SK-N-SH treated with all-trans-retinoic acid at 6 μM for 48 hours (cell line): ENCODE data around the gene GGN.

Source experiments
- ATAC-seq: fragments of 200-7000 bp; cut with Tn5 transposase; 3 replicates; pipeline ENCODE4 v1.9.1; 2020; ENCODE audit warnings: mild to moderate bottlenecking, moderate library complexity
- ARNTL ChIP-seq: fragments of 450-650 bp; formaldehyde crosslinking; IDR thresholded peaks from 2 replicates; pipeline ENCODE4 v1.5.0; 2020; ENCODE audit warnings: low read depth, mild to moderate bottlenecking, moderate library complexity, borderline replicate concordance
- BACH2 ChIP-seq: fragments of 250-450 bp; sonication (Bioruptor Pico); IDR thresholded peaks from 2 replicates; pipeline ENCODE4 v1.9.0; 2021; ENCODE audit warnings: mild to moderate bottlenecking, borderline replicate concordance
- CSDC2 ChIP-seq: fragments of 250-450 bp; sonication (Bioruptor Pico); IDR thresholded peaks from 2 replicates; pipeline ENCODE4 v1.5.0; 2020; ENCODE audit warnings: mild to moderate bottlenecking, moderate library complexity
- CSRNP3 ChIP-seq: fragments of 250-450 bp; sonication (Bioruptor Pico); IDR thresholded peaks from 2 replicates; pipeline ENCODE4 v1.5.1; 2021; ENCODE audit warnings: mild to moderate bottlenecking, moderate library complexity
- ESRRG ChIP-seq: fragments of 250-450 bp; sonication (Bioruptor Pico); IDR thresholded peaks from 2 replicates; pipeline ENCODE4 v1.6.1; 2021; ENCODE audit warnings: mild to moderate bottlenecking
- ISL1 ChIP-seq: fragments of 250-450 bp; sonication (Bioruptor Pico); IDR thresholded peaks from 2 replicates; pipeline ENCODE4 v2.1.2; 2022; ENCODE audit warnings: mild to moderate bottlenecking, moderate library complexity
- OSR1 ChIP-seq: fragments of 250-450 bp; sonication (Bioruptor Pico); IDR thresholded peaks from 2 replicates; pipeline ENCODE4 v1.8.0; 2022; ENCODE audit warnings: moderate library complexity, mild to moderate bottlenecking, inconsistent platforms
- PATZ1 ChIP-seq: fragments of 250-450 bp; sonication (Bioruptor Pico); IDR thresholded peaks from 2 replicates; pipeline ENCODE4 v1.8.0; 2020; ENCODE audit warnings: mild to moderate bottlenecking, moderate library complexity, borderline replicate concordance
- POU6F1 ChIP-seq: fragments of 250-450 bp; sonication (Bioruptor Pico); IDR thresholded peaks from 2 replicates; pipeline ENCODE4 v1.8.0; 2021; ENCODE audit warnings: low read depth, mild to moderate bottlenecking, moderate library complexity, borderline replicate concordance
- PPARA ChIP-seq: fragments of 250-450 bp; sonication (Bioruptor Pico); IDR thresholded peaks from 2 replicates; pipeline ENCODE4 v1.5.0; 2020; ENCODE audit warnings: mild to moderate bottlenecking, borderline replicate concordance
- RARB ChIP-seq: fragments of 250-450 bp; sonication (Bioruptor Pico); IDR thresholded peaks from 2 replicates; pipeline ENCODE4 v1.8.0; 2021; ENCODE audit warnings: mild to moderate bottlenecking, moderate library complexity
- SNAI2 ChIP-seq: fragments of 250-450 bp; sonication (Bioruptor Pico); IDR thresholded peaks from 2 replicates; pipeline ENCODE4 v1.5.0; 2020; ENCODE audit warnings: mild to moderate bottlenecking, moderate library complexity
- TCF4 ChIP-seq: fragments of 250-450 bp; sonication (Bioruptor Pico); IDR thresholded peaks from 2 replicates; pipeline ENCODE4 v1.8.0; 2021; ENCODE audit warnings: mild to moderate bottlenecking, moderate library complexity, borderline replicate concordance
- TOX ChIP-seq: fragments of 250-450 bp; sonication (Bioruptor Pico); IDR thresholded peaks from 2 replicates; pipeline ENCODE4 v1.8.0; 2021; ENCODE audit warnings: mild to moderate bottlenecking, moderate library complexity, borderline replicate concordance
- ZC3H10 ChIP-seq: fragments of 250-450 bp; sonication (Bioruptor Pico); IDR thresholded peaks from 2 replicates; pipeline ENCODE4 v1.5.1; 2021; ENCODE audit warnings: mild to moderate bottlenecking, moderate library complexity
- ZFP30 ChIP-seq: fragments of 450-650 bp; formaldehyde crosslinking; IDR thresholded peaks from 2 replicates; pipeline ENCODE4 v1.5.0; 2022; ENCODE audit warnings: mild to moderate bottlenecking, moderate library complexity
- ZNF70 ChIP-seq: fragments of 450-650 bp; formaldehyde crosslinking; IDR thresholded peaks from 2 replicates; pipeline ENCODE4 v1.5.0; 2020; ENCODE audit warnings: mild to moderate bottlenecking, moderate library complexity
- ZNF8 ChIP-seq: fragments of 450-650 bp; formaldehyde crosslinking; IDR thresholded peaks from 2 replicates; pipeline ENCODE4 v1.5.0; 2020; ENCODE audit warnings: mild to moderate bottlenecking, moderate library complexity
- TF ChIP-seq, protein P1 (sequence below): fragments of 250-450 bp; sonication (Bioruptor Pico); IDR thresholded peaks from 2 replicates; pipeline ENCODE4 v1.5.0; 2020; ENCODE audit warnings: mild to moderate bottlenecking, moderate library complexity

Gene GGN

GRCh38 chr19:38425222-38425809 is 37.5 kb upstream of the GGN start:
- ATAC-seq, result no peak
- TF ChIP-seq CSRNP3 (no peak), ZNF8 (CRISPR knock-in tag) (no peak), RARB (CRISPR knock-in tag) (no peak), PPARA (CRISPR knock-in tag) (no peak)

GRCh38 chr19:38424272-38424671 is 36.4 kb upstream of the GGN start:
- no peak for TF ChIP-seq PATZ1 (CRISPR knock-in tag)
- no peak for TF ChIP-seq ZC3H10 (CRISPR knock-in tag)
- TF ChIP-seq TOX (CRISPR knock-in tag), result no peak
- TF ChIP-seq PPARA (CRISPR knock-in tag), result no peak
- no peak for TF ChIP-seq OSR1 (CRISPR knock-in tag)
- TF ChIP-seq BACH2 (CRISPR knock-in tag), result no peak
- TF ChIP-seq ISL1, result no peak
- TF ChIP-seq POU6F1 (CRISPR knock-in tag), result no peak
- ATAC-seq, result no peak

DNA sequence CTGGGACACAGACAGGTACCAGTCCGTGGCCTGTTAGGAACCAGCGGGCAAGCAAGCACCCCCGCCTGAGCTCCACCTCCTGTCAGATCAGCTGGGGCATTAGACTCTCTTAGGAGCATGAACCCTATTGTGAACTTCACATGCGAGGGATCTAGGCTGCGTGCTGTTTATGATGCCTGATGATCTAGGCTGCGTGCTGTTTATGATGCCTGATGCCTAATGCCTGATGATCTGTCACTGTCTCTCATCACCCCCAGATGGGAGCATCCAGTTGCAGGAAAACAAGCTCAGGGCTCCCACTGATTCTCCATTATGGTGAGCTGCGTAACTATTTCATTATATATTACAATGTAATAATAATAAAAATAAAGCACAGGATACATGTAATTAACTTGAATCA is 34.6 kb upstream of the GGN start:
- TF ChIP-seq TCF4 (CRISPR knock-in tag) (no peak), CSRNP3 (no peak), ESRRG (no peak), ZC3H10 (CRISPR knock-in tag) (no peak)
- TF ChIP-seq, protein P1, sequence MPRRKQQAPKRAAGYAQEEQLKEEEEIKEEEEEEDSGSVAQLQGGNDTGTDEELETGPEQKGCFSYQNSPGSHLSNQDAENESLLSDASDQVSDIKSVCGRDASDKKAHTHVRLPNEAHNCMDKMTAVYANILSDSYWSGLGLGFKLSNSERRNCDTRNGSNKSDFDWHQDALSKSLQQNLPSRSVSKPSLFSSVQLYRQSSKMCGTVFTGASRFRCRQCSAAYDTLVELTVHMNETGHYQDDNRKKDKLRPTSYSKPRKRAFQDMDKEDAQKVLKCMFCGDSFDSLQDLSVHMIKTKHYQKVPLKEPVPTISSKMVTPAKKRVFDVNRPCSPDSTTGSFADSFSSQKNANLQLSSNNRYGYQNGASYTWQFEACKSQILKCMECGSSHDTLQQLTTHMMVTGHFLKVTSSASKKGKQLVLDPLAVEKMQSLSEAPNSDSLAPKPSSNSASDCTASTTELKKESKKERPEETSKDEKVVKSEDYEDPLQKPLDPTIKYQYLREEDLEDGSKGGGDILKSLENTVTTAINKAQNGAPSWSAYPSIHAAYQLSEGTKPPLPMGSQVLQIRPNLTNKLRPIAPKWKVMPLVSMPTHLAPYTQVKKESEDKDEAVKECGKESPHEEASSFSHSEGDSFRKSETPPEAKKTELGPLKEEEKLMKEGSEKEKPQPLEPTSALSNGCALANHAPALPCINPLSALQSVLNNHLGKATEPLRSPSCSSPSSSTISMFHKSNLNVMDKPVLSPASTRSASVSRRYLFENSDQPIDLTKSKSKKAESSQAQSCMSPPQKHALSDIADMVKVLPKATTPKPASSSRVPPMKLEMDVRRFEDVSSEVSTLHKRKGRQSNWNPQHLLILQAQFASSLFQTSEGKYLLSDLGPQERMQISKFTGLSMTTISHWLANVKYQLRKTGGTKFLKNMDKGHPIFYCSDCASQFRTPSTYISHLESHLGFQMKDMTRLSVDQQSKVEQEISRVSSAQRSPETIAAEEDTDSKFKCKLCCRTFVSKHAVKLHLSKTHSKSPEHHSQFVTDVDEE (CRISPR knock-in tag), result no peak
- no peak for ATAC-seq

DNA sequence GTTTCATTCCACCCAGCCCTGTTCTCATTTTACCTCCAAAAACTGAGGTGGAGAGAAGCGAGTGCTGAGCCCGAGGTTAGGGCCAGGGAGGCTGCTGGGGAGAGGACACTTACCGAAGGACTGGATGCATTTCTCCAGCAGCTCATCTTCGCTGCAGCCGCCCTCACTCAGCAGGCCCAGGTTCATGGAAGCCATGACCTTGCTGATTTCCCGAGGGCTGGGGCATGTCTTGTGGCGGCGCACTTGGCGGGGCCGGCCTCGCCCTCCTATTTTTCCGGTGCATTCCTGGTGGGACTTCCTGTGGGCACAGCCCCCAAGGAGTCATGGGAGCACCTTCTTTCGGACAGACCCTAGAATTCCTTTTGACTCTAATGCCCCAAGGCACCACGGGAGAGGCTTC is 34.0 kb upstream of the GGN start:
- no peak for ATAC-seq
- TF ChIP-seq ARNTL (CRISPR knock-in tag), result no peak
- no peak for TF ChIP-seq PPARA (CRISPR knock-in tag)
- no peak for TF ChIP-seq PATZ1 (CRISPR knock-in tag)
- no peak for TF ChIP-seq ISL1
- TF ChIP-seq ZNF8 (CRISPR knock-in tag), result no peak
- TF ChIP-seq SNAI2 (CRISPR knock-in tag), result no peak
- TF ChIP-seq CSDC2, result no peak
- TF ChIP-seq ZNF70 (CRISPR knock-in tag), result no peak
- no peak for TF ChIP-seq ZFP30 (CRISPR knock-in tag)
